ENCODE results near the gene SLC2A4RG. TPM values are rescaled to one million over a fixed set of nuclear protein-coding genes. Genes with fewer than 3 reads are reported as not detected.
A peak's percentile ranks its signal among the peaks of the same experiment; 100 is the strongest.

The SLC2A4RG gene
- total and polyA plus RNA-seq, 2 of the 13 experiments (the other 11 are each of a cell fraction or from before 2014, with no cell fraction given): 91.4 to 95.9 TPM

DNA sequence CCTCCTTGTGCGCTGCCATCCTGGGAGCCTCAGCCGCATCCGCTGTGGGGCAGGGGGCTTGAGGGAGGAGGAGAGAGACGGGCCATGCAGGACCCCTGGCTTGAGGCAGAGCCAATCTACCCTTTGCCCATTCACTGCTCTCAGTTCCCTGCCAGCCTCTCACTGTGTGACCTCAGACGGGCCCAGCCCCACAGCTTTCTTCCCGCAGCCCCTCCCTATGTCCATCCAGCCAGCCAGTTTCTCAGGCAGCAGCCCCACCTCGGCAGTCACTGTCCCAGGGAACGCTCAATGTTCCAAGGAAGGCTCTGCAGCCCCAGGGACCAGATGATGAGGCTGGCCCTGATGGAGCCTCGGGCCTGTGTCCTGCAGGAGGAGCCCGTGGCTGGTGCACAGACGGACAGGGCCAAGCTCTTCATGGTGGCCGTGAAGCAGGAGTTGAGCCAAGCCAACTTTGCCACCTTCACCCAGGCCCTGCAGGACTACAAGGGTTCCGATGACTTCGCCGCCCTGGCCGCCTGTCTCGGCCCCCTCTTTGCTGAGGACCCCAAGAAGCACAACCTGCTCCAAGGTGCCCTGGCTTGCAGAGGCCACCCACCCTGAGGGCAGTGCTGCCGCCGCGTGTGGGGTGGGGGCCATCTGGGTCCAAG lies 47.0 kb upstream of the SLC2A4RG start (continued):
- TF ChIP-seq KMT2B (CRISPR knock-in tag; IDR thresholded peaks at IDR 0.05) (no peak), SRSF4 (IDR thresholded peaks at IDR 0.05; ENCODE audit: low read depth, low read length, poor library complexity, severe bottlenecking) (no peak), DRAP1 (CRISPR knock-in tag; IDR thresholded peaks at IDR 0.05) (no peak), PCBP1 (IDR thresholded peaks at IDR 0.05; ENCODE audit: borderline replicate concordance, low read depth, low read length) (no peak), MIER2 (CRISPR knock-in tag; IDR thresholded peaks at IDR 0.05) (no peak), MYC (CRISPR knock-in tag; IDR thresholded peaks at IDR 0.05; ENCODE audit: borderline replicate concordance) (no peak), ZNF768 (CRISPR knock-in tag; IDR thresholded peaks at IDR 0.05) (peak; percentile 25; the same call in 1 of the 2 replicates), ZNF12 (CRISPR knock-in tag; IDR thresholded peaks at IDR 0.05) (no peak), MYPOP (CRISPR knock-in tag; IDR thresholded peaks at IDR 0.05) (no peak), ZFP36L2 (CRISPR knock-in tag; IDR thresholded peaks at IDR 0.05) (no peak), ZKSCAN1 (IDR thresholded peaks at IDR 0.05; ENCODE audit: low read length) (no peak), EZH2 (conservative IDR thresholded peaks at IDR 0.05; ENCODE audit: low read depth, low read length) (no peak), ZNF430 (CRISPR knock-in tag; IDR thresholded peaks at IDR 0.05) (no peak), ZNF772 (CRISPR knock-in tag; IDR thresholded peaks at IDR 0.05) (0 out of 2 replicates have a peak, but pooled peaks have one; percentile 31)
- TF ChIP-seq, protein P1, sequence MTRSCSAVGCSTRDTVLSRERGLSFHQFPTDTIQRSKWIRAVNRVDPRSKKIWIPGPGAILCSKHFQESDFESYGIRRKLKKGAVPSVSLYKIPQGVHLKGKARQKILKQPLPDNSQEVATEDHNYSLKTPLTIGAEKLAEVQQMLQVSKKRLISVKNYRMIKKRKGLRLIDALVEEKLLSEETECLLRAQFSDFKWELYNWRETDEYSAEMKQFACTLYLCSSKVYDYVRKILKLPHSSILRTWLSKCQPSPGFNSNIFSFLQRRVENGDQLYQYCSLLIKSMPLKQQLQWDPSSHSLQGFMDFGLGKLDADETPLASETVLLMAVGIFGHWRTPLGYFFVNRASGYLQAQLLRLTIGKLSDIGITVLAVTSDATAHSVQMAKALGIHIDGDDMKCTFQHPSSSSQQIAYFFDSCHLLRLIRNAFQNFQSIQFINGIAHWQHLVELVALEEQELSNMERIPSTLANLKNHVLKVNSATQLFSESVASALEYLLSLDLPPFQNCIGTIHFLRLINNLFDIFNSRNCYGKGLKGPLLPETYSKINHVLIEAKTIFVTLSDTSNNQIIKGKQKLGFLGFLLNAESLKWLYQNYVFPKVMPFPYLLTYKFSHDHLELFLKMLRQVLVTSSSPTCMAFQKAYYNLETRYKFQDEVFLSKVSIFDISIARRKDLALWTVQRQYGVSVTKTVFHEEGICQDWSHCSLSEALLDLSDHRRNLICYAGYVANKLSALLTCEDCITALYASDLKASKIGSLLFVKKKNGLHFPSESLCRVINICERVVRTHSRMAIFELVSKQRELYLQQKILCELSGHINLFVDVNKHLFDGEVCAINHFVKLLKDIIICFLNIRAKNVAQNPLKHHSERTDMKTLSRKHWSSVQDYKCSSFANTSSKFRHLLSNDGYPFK (CRISPR knock-in tag; IDR thresholded peaks at IDR 0.05; ENCODE audit: borderline replicate concordance): no peak

Data from HepG2 (cell line).